Peyer's patch (tissue), 4 donors: ENCODE measurements around the gene PPP2R5C. TPM values are rescaled to one million over a fixed set of nuclear protein-coding genes. Genes with fewer than 3 reads are reported as not detected.

Experiments
- DNase-seq, 3 donors: peaks; one replicate each; pipeline ENCODE4 v3.0.0-alpha.2; 2017 to 2019
- H3K27ac ChIP-seq, 4 donors: fragments of 200-600 bp; sonication (generic); one replicate each; pipeline ENCODE4 v1.5.1; 2016 to 2019
- H3K27me3 ChIP-seq, 2 donors: fragments of 200-600 bp; sonication (generic); one replicate each; pipeline ENCODE4 v1.5.1; 2019
- H3K36me3 ChIP-seq, 3 donors: fragments of 200-600 bp; sonication (generic); one replicate each; pipeline ENCODE4 v1.5.1; 2016 to 2019
- H3K4me1 ChIP-seq, 4 donors: fragments of 200-600 bp; sonication (generic); one replicate each; pipeline ENCODE4 v1.5.1; 2016 to 2019
- H3K4me3 ChIP-seq, 4 donors: fragments of 200-600 bp; sonication (generic); 1 replicate in 3 of 4; 2 replicates in 1 of 4; pipeline ENCODE4 v1.5.1; 2016 to 2019; ENCODE audit warnings: mild to moderate bottlenecking in 1 of 4
- H3K9me3 ChIP-seq, 4 donors: fragments of 200-600 bp; sonication (generic); one replicate each; pipeline ENCODE4 v1.5.1; 2016 to 2019; ENCODE audit warnings: mild to moderate bottlenecking in 1 of 4
- POLR2A ChIP-seq, 2 donors: fragments of 450-650 bp; IDR thresholded peaks; one replicate each; pipeline ENCODE4 v1.5.1; 2017; ENCODE audit warnings: antibody characterized with exemption in 2 of 2, mild to moderate bottlenecking in 2 of 2, moderate library complexity in 2 of 2
- total RNA-seq, 4 donors: library from RNA; depleted of rRNA; stranded (reverse); fragments of >200 nt; gene quantifications; one replicate each; pipeline ENCODE4 v1.1.0, GENCODE V29; 2016
- TF ChIP-seq, protein P1 (sequence below), 6 experiments: fragments of 450-650 bp in 4 of 6; fragments of 200-600 bp in 2 of 6; sonication (generic) in 1 of 6; IDR thresholded peaks; one replicate each; pipeline ENCODE4 v1.5.1; 2017 to 2019; ENCODE audit warnings: antibody characterized with exemption in 6 of 6, mild to moderate bottlenecking in 3 of 6, moderate library complexity in 1 of 6

PPP2R5C gene
- total RNA-seq, 4 donors from 2014 or later: 87.6 to 137 (median 91.9) TPM

- no peak for DNase-seq
- peak overlapping the region in 2 of 4 donors; percentile 74 to 79 for H3K27ac ChIP-seq
- H3K36me3 ChIP-seq: peaks cover 0 to 12% (median 0%) of the 10 kb centered on the region in 3 donors
- TF ChIP-seq, protein P1, sequence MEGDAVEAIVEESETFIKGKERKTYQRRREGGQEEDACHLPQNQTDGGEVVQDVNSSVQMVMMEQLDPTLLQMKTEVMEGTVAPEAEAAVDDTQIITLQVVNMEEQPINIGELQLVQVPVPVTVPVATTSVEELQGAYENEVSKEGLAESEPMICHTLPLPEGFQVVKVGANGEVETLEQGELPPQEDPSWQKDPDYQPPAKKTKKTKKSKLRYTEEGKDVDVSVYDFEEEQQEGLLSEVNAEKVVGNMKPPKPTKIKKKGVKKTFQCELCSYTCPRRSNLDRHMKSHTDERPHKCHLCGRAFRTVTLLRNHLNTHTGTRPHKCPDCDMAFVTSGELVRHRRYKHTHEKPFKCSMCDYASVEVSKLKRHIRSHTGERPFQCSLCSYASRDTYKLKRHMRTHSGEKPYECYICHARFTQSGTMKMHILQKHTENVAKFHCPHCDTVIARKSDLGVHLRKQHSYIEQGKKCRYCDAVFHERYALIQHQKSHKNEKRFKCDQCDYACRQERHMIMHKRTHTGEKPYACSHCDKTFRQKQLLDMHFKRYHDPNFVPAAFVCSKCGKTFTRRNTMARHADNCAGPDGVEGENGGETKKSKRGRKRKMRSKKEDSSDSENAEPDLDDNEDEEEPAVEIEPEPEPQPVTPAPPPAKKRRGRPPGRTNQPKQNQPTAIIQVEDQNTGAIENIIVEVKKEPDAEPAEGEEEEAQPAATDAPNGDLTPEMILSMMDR (IDR thresholded peaks at IDR 0.05): no peak
- TF ChIP-seq POLR2A (IDR thresholded peaks at IDR 0.05): no peak
- H3K9me3 ChIP-seq: no peaks in the 10 kb centered on the region
- H3K4me1 ChIP-seq: peaks cover 0 to 31% (median 19%) of the 10 kb centered on the region in 4 donors
- H3K4me3 ChIP-seq: no peak overlapping the region
- H3K27me3 ChIP-seq: no peaks in the 10 kb centered on the region
Measured at GRCh38 chr14:101877766-101878165, 116.3 kb downstream of the PPP2R5C start.

DNA sequence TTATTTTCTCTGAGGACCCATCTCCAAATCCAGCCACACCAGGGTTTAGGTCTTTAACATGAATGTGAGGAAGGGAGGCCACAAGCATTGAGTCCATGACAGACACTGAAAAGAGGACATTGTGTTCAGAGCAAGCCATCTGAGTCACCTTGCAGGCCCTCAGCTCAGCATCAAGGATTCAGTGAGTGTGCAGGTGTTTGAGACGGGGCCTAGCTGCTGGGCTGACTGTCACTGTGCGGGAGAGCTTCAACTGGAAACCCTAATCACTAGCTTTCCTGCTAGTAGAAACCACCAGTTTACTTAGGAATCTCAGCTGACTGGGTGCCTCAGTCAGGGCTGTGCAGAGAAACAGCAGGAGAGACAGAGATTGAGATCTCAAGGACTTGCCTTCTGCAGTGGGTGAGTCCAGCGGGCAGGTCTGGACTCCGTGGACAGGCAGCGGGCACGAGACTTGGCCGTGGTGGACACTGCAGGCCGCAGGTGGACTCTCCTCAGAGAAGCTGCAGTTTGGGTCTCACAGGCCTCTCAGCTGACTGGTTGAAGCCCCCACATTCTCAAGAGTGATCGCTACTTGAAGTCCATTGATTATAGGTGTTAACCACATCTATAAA lies 116.8 kb downstream of the PPP2R5C start:
- Histone ChIP-seq H3K4me1 (peaks cover 0 to 31% (median 19%) of the 10 kb centered on the region in 4 donors), H3K27me3 (no peaks in the 10 kb centered on the region), H3K9me3 (no peaks in the 10 kb centered on the region), H3K36me3 (peaks cover 0 to 18% (median 0%) of the 10 kb centered on the region in 3 donors), H3K4me3 (no peak overlapping the region), H3K27ac (peak overlapping the region in 3 of 4 donors; percentile 50 to 79 (median 74))
- TF ChIP-seq POLR2A (IDR thresholded peaks at IDR 0.05): no peak
- TF ChIP-seq, protein P1 (IDR thresholded peaks at IDR 0.05): no peak
- no peak for DNase-seq

DNA sequence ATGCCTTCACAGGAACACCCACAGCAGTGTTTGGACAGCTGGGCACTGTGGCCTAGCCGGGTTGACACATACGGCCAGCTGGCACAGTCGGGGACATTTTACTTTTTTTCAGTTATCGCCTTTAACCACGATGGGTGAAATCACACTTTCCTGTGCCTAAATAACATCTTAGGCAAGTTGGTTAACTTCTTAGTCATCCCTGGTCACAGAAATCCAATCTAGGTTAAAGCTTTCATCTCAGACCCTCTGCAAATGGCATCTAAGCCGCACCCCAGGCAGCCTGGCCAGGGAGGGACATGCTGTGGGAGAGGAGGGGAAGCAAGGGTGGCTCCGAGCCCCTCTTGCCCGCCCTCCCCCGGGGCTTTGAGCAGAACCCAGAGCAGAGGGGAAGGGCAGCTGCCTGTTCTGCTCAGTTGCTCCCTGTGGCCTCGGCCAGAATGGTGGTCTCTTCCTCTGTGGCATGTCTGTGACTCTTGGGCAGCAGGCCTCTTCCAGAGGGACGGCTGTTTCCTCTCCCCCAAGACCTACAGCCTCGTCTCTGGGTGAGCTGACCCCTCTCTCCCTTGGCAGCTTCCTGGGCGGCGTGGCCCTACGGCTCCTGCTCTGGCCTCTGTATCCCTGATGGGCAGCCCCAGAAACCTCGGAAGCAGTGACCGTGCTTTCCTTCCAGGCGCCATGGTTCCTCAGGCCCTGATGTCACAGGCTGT lies 117.5 kb downstream of the PPP2R5C start:
- Histone ChIP-seq H3K4me1 (peaks cover 0 to 31% (median 19%) of the 10 kb centered on the region in 4 donors), H3K27me3 (no peaks in the 10 kb centered on the region), H3K4me3 (no peak overlapping the region), H3K27ac (peak overlapping the region in 2 of 4 donors; percentile 50 to 79), H3K9me3 (no peaks in the 10 kb centered on the region), H3K36me3 (peaks cover 0 to 24% (median 0%) of the 10 kb centered on the region in 3 donors)
- DNase-seq: no peak
- TF ChIP-seq, protein P1 (IDR thresholded peaks at IDR 0.05): no peak
- TF ChIP-seq POLR2A (IDR thresholded peaks at IDR 0.05): no peak

GRCh38 chr14:101879529-101880336 lies 118.2 kb downstream of the PPP2R5C start:
- no peaks in the 10 kb centered on the region for H3K9me3 ChIP-seq
- peak overlapping the region in 1 of 4 donors; percentile 79 for H3K27ac ChIP-seq
- TF ChIP-seq, protein P1 (IDR thresholded peaks at IDR 0.05): no peak
- TF ChIP-seq POLR2A (IDR thresholded peaks at IDR 0.05): no peak
- peaks cover 0 to 32% (median 0%) of the 10 kb centered on the region in 3 donors for H3K36me3 ChIP-seq
- peaks cover 0 to 31% (median 19%) of the 10 kb centered on the region in 4 donors for H3K4me1 ChIP-seq
- H3K27me3 ChIP-seq: no peaks in the 10 kb centered on the region
- DNase-seq: no peak
- H3K4me3 ChIP-seq: no peak overlapping the region

DNA sequence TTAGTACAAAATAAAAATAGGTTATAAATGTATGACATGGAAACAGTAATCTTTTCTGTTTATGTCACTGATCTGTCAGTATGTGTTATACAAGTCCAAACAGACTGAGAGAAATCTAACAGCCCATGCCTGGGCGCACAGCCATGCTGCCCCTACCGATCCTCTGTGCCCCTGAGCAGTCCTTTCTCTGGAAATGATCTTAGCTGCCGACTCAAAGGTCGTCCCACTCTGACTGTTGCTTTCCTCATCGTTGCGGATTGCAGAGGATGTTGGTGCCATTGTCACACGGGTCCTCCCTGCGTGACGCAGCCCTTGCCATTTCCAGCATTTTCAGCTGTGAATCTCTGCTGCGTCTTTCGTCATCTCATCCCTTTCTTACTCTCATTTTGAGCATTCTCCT lies 119.9 kb downstream of the PPP2R5C start:
- DNase-seq: no peak
- H3K9me3 ChIP-seq: no peaks in the 10 kb centered on the region
- no peak for TF ChIP-seq POLR2A (IDR thresholded peaks at IDR 0.05)
- TF ChIP-seq, protein P1 (IDR thresholded peaks at IDR 0.05): no peak
- H3K4me1 ChIP-seq: peaks cover 0 to 23% (median 12%) of the 10 kb centered on the region in 4 donors
- H3K4me3 ChIP-seq: no peak overlapping the region
- peaks cover 0 to 45% (median 0%) of the 10 kb centered on the region in 3 donors for H3K36me3 ChIP-seq
- no peak overlapping the region for H3K27ac ChIP-seq
- H3K27me3 ChIP-seq: no peaks in the 10 kb centered on the region
